ENCODE data around the gene PLXNA2. TPM values are rescaled to one million over a fixed set of nuclear protein-coding genes. Genes with fewer than 3 reads are reported as not detected.

Gene PLXNA2
- total RNA-seq, 1 donor from 2014 or later = 37.4 TPM

- no peak for DNase-seq (ENCODE audit: low spot score)
These were observed 21.6 kb downstream of the PLXNA2 start for GRCh38 chr1:208222376-208223126.

- no peak for DNase-seq (ENCODE audit: low spot score)
These were observed 22.9 kb downstream of the PLXNA2 start for GRCh38 chr1:208221291-208221622.

- DNase-seq (ENCODE audit: low spot score) = no peak
These were observed 24.4 kb downstream of the PLXNA2 start for GRCh38 chr1:208219659-208220282.

- DNase-seq (ENCODE audit: low spot score) = no peak
These were observed 25.0 kb downstream of the PLXNA2 start for GRCh38 chr1:208219098-208219658.

GRCh38 chr1:208218237-208219097, 25.7 kb downstream of the PLXNA2 start:
- DNase-seq (ENCODE audit: low spot score) = no peak

GRCh38 chr1:208217781-208218180, 26.4 kb downstream of the PLXNA2 start:
- no peak for DNase-seq (ENCODE audit: low spot score)

- no peak for DNase-seq (ENCODE audit: low spot score)
These were observed 27.4 kb downstream of the PLXNA2 start for GRCh38 chr1:208216806-208217205.

- DNase-seq (ENCODE audit: low spot score) = no peak
These were observed 28.1 kb downstream of the PLXNA2 start for GRCh38 chr1:208216062-208216461.

GRCh38 chr1:208215393-208215792, 28.8 kb downstream of the PLXNA2 start:
- DNase-seq (ENCODE audit: low spot score) = no peak

GRCh38 chr1:208213786-208214185, 30.4 kb downstream of the PLXNA2 start:
- no peak for DNase-seq (ENCODE audit: low spot score)

GRCh38 chr1:208212893-208213292, 31.3 kb downstream of the PLXNA2 start:
- no peak for DNase-seq (ENCODE audit: low spot score)

GRCh38 chr1:208211921-208212843, 32.0 kb downstream of the PLXNA2 start:
- DNase-seq (ENCODE audit: low spot score) = no peak

- no peak for DNase-seq (ENCODE audit: low spot score)
These were observed 34.1 kb downstream of the PLXNA2 start for GRCh38 chr1:208209896-208210589.

GRCh38 chr1:208209286-208209685, 34.9 kb downstream of the PLXNA2 start:
- DNase-seq (ENCODE audit: low spot score) = no peak

- DNase-seq (ENCODE audit: low spot score) = no peak
These were observed 36.1 kb downstream of the PLXNA2 start for GRCh38 chr1:208208132-208208487.

- DNase-seq (ENCODE audit: low spot score) = peak; percentile 46
These were observed 36.6 kb downstream of the PLXNA2 start for GRCh38 chr1:208207388-208208131.

- no peak for DNase-seq (ENCODE audit: low spot score)
These were observed 38.0 kb downstream of the PLXNA2 start for GRCh38 chr1:208206092-208206698.

- no peak for DNase-seq (ENCODE audit: low spot score)
These were observed 38.8 kb downstream of the PLXNA2 start for GRCh38 chr1:208205216-208206013.

- no peak for DNase-seq (ENCODE audit: low spot score)
These were observed 39.4 kb downstream of the PLXNA2 start for GRCh38 chr1:208204779-208205178.
